IgD-negative memory B cell (primary cell): ENCODE measurements around the gene ITGA7. TPM values are rescaled to one million over a fixed set of nuclear protein-coding genes. Genes with fewer than 3 reads are reported as not detected.

ENCODE experiments used
- H3K27ac Mint-ChIP-seq, 3 donors: one replicate each; pipeline ENCODE4 v1.8.0; 2020 to 2022; ENCODE audit warnings: mild to moderate bottlenecking in 3 of 3, mixed read lengths in 3 of 3, moderate library complexity in 1 of 3
- H3K27me3 Mint-ChIP-seq: one replicate; pipeline ENCODE4 v1.8.0; 2021; ENCODE audit warnings: mixed read lengths
- H3K36me3 Mint-ChIP-seq: one replicate; pipeline ENCODE4 v1.8.0; 2020; ENCODE audit warnings: mild to moderate bottlenecking, mixed read lengths
- H3K4me1 Mint-ChIP-seq, 3 donors: one replicate each; pipeline ENCODE4 v1.8.0; 2020 to 2022; ENCODE audit warnings: mixed read lengths in 3 of 3, mild to moderate bottlenecking in 1 of 3
- H3K4me3 Mint-ChIP-seq, 4 donors: one replicate each; pipeline ENCODE4 v1.8.0; 2020 to 2022; ENCODE audit warnings: mild to moderate bottlenecking in 4 of 4, mixed read lengths in 4 of 4, moderate library complexity in 3 of 4
- H3K9me3 Mint-ChIP-seq, 3 donors: one replicate each; pipeline ENCODE4 v1.8.0; 2020 to 2021; ENCODE audit warnings: mixed read lengths in 3 of 3, mild to moderate bottlenecking in 1 of 3
- polyA plus RNA-seq: library from polyadenylated mRNA; unstranded; fragments of 300-500 nt; fragmentation: Illumina TruSeq; gene quantifications from one replicate; pipeline ENCODE4 v1.2.3, GENCODE V29; 2021

ITGA7 gene
- polyA plus RNA-seq, 1 donor from 2014 or later = 0.13 TPM

DNA sequence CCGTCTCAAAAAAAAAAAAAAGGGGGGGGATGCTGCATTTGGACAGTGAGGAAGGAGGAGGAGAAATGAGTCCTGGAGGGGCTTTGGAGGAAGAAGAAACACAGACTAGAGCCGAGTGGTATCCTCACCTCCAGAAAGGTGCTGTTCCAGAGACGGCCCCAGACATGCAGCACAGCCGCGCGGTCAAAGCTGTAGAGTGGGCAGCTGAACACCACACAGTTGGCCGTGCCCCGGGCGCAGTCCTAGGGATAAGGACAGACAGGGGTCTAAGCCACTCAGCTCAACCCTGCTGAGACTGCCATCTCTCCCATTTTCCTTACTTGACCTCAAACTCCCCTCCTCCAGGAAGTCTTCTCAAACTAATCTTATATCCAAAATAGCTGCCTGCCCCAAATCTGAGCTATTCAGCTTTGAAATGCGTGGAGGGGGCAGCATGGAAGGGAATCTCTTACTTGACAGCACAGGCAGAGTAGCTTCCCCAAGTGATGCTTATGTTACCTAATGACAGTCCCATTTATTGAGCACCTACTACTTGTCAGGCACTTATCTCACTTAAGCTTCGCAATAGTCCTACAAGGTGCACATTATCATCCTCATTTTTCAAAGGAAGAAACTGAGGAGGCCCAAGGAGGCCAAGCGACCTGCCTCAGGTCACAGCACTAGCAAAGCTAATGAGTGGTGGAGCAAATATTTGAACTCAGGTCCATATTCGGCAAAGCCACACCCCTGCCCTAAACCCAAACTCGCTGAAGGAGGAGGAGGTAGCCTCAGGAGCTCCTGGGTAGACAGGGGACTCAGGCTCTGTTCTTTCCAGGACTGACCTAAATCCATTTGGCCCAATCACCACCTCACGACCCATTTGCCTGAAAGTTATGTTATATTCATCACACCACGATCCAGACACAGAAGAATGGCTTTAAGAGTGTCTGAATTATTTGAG is 18.7 kb downstream of the ITGA7 start:
- Mint-ChIP-seq H3K27me3 (peaks cover 3% of the 10 kb centered on the region), H3K27ac (no peak overlapping the region), H3K4me3 (no peak overlapping the region), H3K36me3 (no peaks in the 10 kb centered on the region), H3K9me3 (no peaks in the 10 kb centered on the region), H3K4me1 (peaks cover 0 to 3% (median 2%) of the 10 kb centered on the region in 3 donors)

DNA sequence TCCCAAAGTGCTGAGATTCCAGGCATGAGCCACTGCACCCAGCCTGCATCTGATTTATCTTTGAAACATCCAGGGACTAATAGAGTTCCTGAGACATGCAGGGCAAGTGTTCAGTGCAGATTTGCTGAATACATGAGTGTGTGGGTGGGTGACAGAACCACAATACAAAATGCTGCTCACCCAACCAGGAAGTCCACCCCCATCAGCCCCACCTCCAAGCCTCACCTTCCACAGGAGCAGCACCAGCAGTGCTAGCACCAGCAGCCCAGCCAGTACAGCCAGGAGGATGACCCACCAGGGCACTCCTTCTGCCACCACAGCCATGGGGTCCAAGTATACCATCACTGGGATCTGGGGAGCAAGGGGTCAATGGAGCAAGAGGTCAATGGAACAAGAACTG is 20.0 kb downstream of the ITGA7 start:
- Mint-ChIP-seq H3K4me3 (no peak overlapping the region), H3K4me1 (peaks cover 5 to 8% (median 6%) of the 10 kb centered on the region in 3 donors), H3K36me3 (no peaks in the 10 kb centered on the region), H3K27ac (no peak overlapping the region), H3K9me3 (no peaks in the 10 kb centered on the region), H3K27me3 (peaks cover 3% of the 10 kb centered on the region)

DNA sequence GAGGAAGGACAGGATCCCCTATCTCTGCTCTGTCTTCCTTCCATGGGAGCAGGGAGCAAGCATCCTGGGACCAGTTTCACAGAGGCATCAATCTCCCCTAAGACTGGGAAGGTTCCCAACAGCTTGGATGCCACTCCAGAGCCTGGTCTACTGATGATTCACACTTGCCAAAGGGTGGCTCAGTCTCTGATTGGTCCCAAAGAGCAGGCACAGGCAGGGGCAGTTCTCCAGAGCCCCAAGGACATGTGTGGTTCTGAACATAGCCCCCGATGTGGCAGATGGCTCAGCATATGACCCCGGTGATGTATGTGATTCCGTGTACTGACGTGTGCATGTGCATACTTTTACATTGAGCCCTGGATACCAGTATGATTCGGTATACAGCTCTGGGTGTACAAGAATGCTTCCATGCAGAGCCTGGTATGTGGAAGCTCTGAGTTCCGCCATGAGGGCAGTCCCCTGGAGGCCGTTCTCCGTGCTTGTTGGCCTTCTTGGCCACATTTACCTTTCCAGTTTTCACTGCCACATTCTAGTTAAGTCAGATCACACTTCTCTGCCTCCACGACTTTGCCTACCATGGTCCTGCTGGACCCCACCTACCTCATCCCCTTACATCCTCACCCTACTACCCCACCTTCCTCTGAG is 21.2 kb downstream of the ITGA7 start:
- peak overlapping the region in 1 of 4 donors; percentile 23 for H3K4me3 Mint-ChIP-seq

DNA sequence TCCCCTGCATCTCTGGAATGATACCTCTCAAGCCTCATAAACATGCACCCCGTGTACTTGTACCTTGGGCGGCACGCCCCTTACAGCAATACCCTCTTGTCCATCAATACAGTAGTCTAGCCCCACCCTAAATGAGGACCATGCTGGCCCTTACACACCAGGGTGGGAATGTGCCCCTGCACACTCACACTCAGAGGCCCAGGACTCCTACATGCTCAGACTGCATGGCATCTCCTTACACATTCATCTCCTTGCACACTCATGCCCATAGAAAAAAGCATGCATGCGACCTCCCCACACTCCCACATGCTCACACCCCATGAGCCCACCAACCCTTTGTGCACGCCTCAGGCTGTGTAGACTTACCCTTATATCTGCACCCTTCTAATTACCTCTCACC is 22.0 kb downstream of the ITGA7 start:
- peaks cover 9% of the 10 kb centered on the region for H3K27me3 Mint-ChIP-seq
- H3K36me3 Mint-ChIP-seq = no peaks in the 10 kb centered on the region
- H3K9me3 Mint-ChIP-seq = no peaks in the 10 kb centered on the region
- no peak overlapping the region for H3K4me3 Mint-ChIP-seq
- H3K4me1 Mint-ChIP-seq = peaks cover 16 to 20% (median 19%) of the 10 kb centered on the region in 3 donors
- H3K27ac Mint-ChIP-seq = no peak overlapping the region

More for the DNA sequence above, 21.2 kb downstream of the ITGA7 start:
- no peaks in the 10 kb centered on the region for H3K9me3 Mint-ChIP-seq
- H3K36me3 Mint-ChIP-seq = no peaks in the 10 kb centered on the region
- peaks cover 9% of the 10 kb centered on the region for H3K27me3 Mint-ChIP-seq
- H3K4me1 Mint-ChIP-seq = peaks cover 13 to 14% (median 13%) of the 10 kb centered on the region in 3 donors
- H3K27ac Mint-ChIP-seq = no peak overlapping the region

DNA sequence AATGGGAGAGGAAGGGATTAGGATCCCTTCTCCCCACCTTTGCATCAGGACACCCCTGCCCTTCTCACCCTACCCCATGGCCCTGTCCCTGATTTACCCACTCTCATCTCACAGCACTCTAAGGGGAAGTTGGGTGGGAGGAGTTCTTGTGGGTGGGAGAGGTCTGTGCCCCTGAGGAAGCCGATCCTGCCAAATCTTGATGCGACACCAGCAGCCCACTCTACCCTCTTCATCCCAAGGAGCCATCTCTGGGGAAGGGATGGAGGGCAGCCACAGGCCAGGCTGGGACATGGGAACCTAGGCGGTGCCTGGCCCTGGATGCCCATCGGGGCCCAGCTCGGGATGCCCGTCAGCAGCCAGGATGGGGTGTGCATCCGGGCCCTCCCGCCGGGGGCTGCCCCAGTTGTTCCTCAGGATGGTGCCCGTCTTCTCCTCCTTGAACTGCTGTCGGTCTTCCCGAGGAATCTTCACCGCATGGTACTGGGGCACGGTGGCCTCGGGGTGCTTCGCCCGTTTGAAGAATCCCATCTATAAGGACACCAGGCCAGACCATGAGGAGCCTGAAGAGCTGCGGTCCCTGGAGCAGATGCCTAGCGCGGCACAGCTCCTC is 22.8 kb downstream of the ITGA7 start:
- no peak overlapping the region for H3K27ac Mint-ChIP-seq
- H3K27me3 Mint-ChIP-seq = peaks cover 11% of the 10 kb centered on the region
- H3K4me3 Mint-ChIP-seq = no peak overlapping the region
- no peaks in the 10 kb centered on the region for H3K36me3 Mint-ChIP-seq
- no peaks in the 10 kb centered on the region for H3K9me3 Mint-ChIP-seq
- peaks cover 19 to 20% (median 19%) of the 10 kb centered on the region in 3 donors for H3K4me1 Mint-ChIP-seq

DNA sequence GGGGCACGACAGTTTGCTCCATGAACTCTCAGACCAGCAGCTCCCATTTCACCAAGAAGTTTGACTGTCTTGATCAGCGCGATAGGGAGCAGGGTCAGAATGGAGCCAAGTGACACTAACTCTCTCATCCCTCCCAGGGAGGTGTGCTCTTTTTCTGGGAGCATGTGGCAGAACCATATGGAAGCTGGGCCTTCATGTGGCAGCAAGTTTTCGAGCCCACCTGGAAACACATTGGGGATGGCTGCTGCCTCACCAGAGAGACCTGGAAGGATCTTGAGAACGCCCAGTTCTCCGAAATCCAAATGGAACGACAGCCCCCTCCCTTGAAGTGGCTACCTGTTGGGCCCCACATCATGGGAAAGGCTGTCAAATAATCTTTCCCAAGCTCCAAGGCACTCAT is 24.0 kb downstream of the ITGA7 start:
- Mint-ChIP-seq H3K36me3 (no peaks in the 10 kb centered on the region), H3K27me3 (peaks cover 11% of the 10 kb centered on the region), H3K4me1 (peaks cover 19 to 20% (median 19%) of the 10 kb centered on the region in 3 donors), H3K9me3 (no peaks in the 10 kb centered on the region), H3K4me3 (no peak overlapping the region), H3K27ac (peak overlapping the region in 1 of 3 donors; percentile 64)

DNA sequence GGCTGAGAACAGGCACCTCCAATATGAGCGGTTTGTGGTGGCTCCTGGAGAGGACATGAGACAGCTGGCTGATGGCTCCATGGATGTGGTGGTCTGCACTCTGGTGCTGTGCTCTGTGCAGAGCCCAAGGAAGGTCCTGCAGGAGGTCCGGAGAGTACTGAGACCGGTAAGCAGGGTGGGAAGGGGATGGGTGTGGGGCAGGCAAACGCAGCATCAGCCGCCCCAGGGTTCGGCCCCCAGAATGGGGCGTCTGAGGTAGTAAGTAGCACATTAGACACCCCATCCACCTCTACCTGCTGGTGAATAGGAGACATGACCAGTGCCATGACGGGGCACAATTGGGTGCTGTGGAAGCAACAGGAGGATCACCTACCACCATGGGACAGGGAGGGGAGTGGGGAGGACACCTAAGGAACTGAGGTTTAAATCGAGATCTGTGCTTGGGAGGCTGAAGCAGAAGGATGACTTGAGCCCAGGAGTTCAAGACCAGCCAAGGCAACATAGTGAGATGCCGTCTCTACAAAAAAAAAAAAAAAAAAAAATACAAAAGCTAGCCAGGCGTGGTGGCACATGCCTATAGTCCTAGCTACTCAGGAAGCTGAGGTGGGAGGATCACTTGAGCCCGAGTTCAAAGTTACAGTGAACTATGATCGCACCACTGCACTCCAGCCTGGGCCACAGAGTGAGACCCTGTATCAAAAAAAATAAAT is 25.5 kb downstream of the ITGA7 start:
- H3K27ac Mint-ChIP-seq = no peak overlapping the region
- no peaks in the 10 kb centered on the region for H3K9me3 Mint-ChIP-seq
- H3K4me3 Mint-ChIP-seq = peak overlapping the region; percentile 15 to 78 (median 49)
- H3K27me3 Mint-ChIP-seq = peaks cover 7% of the 10 kb centered on the region
- peaks cover 19 to 20% (median 19%) of the 10 kb centered on the region in 3 donors for H3K4me1 Mint-ChIP-seq
- no peaks in the 10 kb centered on the region for H3K36me3 Mint-ChIP-seq

DNA sequence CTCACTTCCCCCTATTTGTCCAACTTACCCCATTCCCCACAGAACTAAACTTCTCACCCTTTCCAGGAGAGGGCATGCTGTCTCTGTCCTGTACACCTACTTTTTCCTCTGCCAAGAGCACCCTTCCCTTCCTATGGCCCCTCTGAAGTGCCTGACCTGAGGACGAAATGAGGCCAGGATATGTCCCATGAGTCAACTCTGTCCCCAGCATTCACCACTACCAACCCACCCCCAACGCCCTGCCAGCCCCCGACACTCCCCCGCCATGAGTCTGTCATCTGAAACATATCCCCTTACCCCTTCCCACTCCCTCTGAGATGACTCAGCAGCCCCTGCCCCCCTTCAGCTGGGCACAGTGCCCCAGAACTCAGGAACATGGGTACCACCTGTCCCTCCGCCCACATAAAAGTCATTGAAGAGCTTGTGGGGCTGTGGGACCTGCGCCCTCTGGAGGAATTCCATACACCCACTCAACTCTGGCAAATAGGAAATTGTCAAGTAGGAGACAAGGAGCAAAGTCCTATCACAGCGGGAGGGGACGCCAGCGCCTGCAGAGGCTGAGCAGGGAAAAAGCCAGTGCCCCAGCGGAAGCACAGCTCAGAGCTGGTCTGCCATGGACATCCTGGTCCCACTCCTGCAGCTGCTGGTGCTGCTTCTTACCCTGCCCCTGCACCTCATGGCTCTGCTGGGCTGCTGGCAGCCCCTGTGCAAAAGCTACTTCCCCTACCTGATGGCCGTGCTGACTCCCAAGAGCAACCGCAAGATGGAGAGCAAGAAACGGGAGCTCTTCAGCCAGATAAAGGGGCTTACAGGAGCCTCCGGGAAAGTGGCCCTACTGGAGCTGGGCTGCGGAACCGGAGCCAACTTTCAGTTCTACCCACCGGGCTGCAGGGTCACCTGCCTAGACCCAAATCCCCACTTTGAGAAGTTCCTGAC is 26.3 kb downstream of the ITGA7 start:
- H3K27ac Mint-ChIP-seq = no peak overlapping the region
- peaks cover 7% of the 10 kb centered on the region for H3K27me3 Mint-ChIP-seq
- H3K4me3 Mint-ChIP-seq = peak overlapping the region; percentile 15 to 78 (median 49)

DNA sequence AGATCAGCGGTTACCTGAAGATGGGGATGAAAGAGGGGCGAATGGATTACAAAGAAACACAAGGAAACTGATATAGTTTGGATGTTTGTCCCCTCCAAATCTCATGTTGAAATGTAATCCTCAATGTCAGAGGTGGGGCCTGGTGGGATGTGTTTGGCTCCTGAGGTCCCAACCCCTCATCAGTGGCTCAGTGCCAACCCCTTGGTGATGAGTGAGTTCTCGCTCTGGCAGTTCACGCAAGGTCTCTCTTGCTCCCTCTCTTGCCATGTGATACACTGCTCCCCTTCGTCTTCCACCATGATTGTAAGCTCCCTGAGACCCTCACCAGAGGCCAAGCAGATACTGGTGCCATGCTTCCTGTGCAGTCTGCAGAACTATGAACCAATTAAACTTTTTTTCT is 28.0 kb downstream of the ITGA7 start:
- H3K27me3 Mint-ChIP-seq = peaks cover 7% of the 10 kb centered on the region
- no peak overlapping the region for H3K27ac Mint-ChIP-seq
- H3K9me3 Mint-ChIP-seq = peaks cover 0 to 2% (median 0%) of the 10 kb centered on the region in 3 donors
- H3K4me3 Mint-ChIP-seq = no peak overlapping the region
- peaks cover 1% of the 10 kb centered on the region for H3K36me3 Mint-ChIP-seq
- peaks cover 19 to 22% (median 19%) of the 10 kb centered on the region in 3 donors for H3K4me1 Mint-ChIP-seq

More for the DNA sequence above, 26.3 kb downstream of the ITGA7 start:
- Mint-ChIP-seq H3K4me1 (peaks cover 19 to 20% (median 19%) of the 10 kb centered on the region in 3 donors), H3K36me3 (no peaks in the 10 kb centered on the region), H3K9me3 (no peaks in the 10 kb centered on the region)

DNA sequence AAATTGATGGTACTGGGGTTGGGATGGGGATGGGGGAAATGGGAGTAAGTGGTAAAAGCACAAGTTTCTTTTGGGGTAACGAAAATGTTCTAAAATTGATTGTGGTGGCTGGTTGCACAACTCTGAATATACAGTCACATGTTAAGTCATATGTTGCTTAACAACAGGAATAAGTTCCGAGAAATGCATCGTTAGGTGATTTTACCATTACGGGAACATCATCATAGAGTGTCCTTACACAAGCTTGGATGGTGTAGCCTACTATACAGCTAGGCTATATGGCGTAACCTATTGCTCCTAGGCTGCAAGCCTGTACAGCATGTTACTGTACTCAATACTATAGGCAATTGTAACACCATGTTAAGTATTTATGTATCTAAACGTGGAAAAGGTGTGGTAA is 31.0 kb downstream of the ITGA7 start:
- peaks cover 3% of the 10 kb centered on the region for H3K27me3 Mint-ChIP-seq
- peaks cover 15 to 26% (median 18%) of the 10 kb centered on the region in 3 donors for H3K4me1 Mint-ChIP-seq
- no peak overlapping the region for H3K27ac Mint-ChIP-seq
- peaks cover 1% of the 10 kb centered on the region for H3K36me3 Mint-ChIP-seq
- H3K4me3 Mint-ChIP-seq = no peak overlapping the region
- peaks cover 0 to 6% (median 3%) of the 10 kb centered on the region in 3 donors for H3K9me3 Mint-ChIP-seq

DNA sequence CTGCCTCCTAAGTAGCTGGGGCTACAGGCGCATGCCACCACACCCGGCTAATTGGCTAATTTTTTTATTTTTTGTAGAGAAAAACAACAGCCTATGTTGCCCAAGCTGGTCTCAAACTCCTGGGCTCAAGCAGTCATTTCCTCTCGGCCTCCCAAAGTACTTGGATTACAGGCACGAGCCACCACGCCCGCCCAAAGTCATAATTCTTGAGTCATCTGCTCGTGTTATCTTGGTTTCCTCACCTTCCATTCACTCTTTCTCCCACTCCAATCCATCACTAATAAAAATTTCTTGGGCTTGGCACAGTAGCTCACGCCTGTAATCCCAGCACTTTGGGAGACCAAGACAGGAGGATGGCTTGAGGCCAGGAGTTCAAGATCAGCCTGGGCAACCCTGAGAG is 32.0 kb downstream of the ITGA7 start:
- Mint-ChIP-seq H3K27me3 (peaks cover 2% of the 10 kb centered on the region), H3K36me3 (peaks cover 1% of the 10 kb centered on the region), H3K4me3 (peak overlapping the region in 1 of 4 donors; percentile 63), H3K9me3 (peaks cover 0 to 6% (median 3%) of the 10 kb centered on the region in 3 donors), H3K27ac (no peak overlapping the region), H3K4me1 (peaks cover 10 to 19% (median 11%) of the 10 kb centered on the region in 3 donors)

DNA sequence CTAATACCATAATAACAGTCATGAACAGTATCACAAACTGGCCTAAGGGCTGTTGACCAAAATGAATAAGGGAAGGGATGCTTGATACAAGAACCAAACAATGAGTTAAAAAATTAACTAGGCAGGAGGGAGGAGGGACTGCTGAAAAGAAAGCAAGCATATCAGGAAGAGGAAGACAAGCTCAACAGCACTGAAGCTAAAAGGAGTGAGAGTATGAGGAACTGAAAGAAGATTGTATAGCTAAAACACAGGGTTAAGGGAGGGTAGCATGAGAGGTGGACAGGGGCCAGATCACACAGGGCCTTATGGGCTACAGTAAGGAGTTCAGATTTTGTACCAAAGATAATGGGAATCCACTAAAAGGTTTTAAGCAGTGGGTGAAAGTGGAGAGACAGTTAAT is 34.1 kb downstream of the ITGA7 start:
- Mint-ChIP-seq H3K9me3 (peaks cover 0 to 6% (median 3%) of the 10 kb centered on the region in 3 donors), H3K36me3 (peaks cover 4% of the 10 kb centered on the region), H3K4me1 (peaks cover 7 to 19% (median 11%) of the 10 kb centered on the region in 3 donors), H3K27ac (peak overlapping the region; percentile 2 to 95 (median 73)), H3K4me3 (peak overlapping the region in 3 of 4 donors; percentile 26 to 63 (median 43)), H3K27me3 (no peaks in the 10 kb centered on the region)

DNA sequence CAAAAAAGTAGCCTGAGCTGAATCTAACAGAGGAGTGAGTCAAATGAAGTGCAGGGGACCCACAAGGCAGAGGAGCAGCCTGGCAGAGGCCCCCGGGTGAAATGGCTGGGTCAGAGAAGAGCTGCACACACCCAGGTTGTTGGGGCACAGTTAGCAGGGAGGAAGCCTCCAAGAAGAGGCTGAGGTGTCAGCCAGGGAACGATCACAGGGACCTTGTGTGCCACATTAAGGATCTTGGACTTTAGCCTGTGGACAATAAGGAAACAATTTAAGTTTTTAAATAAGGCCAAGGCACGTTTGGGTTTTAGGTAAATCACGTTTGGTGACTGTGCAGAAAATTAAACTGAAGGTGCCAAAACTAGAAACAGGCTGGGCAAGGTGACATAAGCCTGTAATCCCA is 36.0 kb downstream of the ITGA7 start:
- peaks cover 0 to 6% (median 3%) of the 10 kb centered on the region in 3 donors for H3K9me3 Mint-ChIP-seq
- H3K4me1 Mint-ChIP-seq = peaks cover 7 to 19% (median 11%) of the 10 kb centered on the region in 3 donors
- H3K27me3 Mint-ChIP-seq = no peaks in the 10 kb centered on the region
- H3K36me3 Mint-ChIP-seq = peaks cover 4% of the 10 kb centered on the region
- H3K4me3 Mint-ChIP-seq = peak overlapping the region in 1 of 4 donors; percentile 63
- peak overlapping the region in 1 of 3 donors; percentile 23 for H3K27ac Mint-ChIP-seq
